Dendritic cell treated with granulocyte-macrophage colony-stimulating factor and Interleukin-4, amounts not matched to agents 40 ng/mL and 50 ng/mL, for 4 days (primary cell): ENCODE measurements around the gene ZP1.

Experiments
- H3K27ac Mint-ChIP-seq: one replicate; pipeline ENCODE4 v1.8.0; 2022; ENCODE audit warnings: mild to moderate bottlenecking, mixed read lengths
- H3K27me3 Mint-ChIP-seq: one replicate; pipeline ENCODE4 v1.8.0; 2022; ENCODE audit warnings: mild to moderate bottlenecking, mixed read lengths
- H3K36me3 Mint-ChIP-seq: one replicate; pipeline ENCODE4 v1.8.0; 2022; ENCODE audit warnings: low read depth, mixed read lengths
- H3K4me1 Mint-ChIP-seq: one replicate; pipeline ENCODE4 v1.8.0; 2022; ENCODE audit warnings: low read depth, mixed read lengths
- H3K4me3 Mint-ChIP-seq: one replicate; pipeline ENCODE4 v1.8.0; 2022; ENCODE audit warnings: mild to moderate bottlenecking, moderate library complexity, mixed read lengths
- H3K9me3 Mint-ChIP-seq: one replicate; pipeline ENCODE4 v1.8.0; 2022; ENCODE audit warnings: mixed read lengths
- intact Hi-C: fragments of 100-400 bp; cut with micrococcal nuclease; formaldehyde crosslinking; loops from one replicate; pipeline ENCODE4 v1.15.0; 2022

ZP1 gene

DNA sequence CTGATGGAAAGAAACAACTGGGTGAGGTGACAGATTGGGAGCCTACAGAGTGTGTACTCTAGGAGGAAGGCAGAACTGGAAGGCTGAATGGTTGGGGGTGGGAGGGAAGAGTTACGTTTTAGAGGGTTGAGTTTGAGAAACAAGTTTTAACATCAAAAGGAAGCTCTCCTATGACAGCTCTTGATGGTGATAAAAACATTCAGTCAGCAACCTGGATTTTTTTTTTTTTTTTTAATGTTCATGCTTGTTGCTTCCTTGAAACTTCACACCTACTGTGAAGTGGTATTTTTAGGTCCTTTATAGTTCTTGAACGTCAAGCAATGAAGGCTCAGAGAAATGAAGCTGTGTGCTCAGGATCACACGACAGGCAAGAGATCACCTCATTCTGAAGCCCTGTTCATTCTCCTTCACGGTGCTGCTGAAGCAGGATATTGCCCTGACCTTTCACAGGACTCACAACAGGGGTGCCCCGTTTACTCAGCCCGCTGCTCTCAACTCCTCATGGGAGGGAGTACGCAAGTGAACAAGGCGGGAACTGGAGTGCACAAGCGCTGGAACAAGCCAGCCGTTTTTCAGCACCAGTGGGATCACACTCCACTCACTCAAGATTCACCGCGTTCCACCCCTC, 45.0 kb downstream of the ZP1 start:
- H3K27ac Mint-ChIP-seq: peak overlapping the region; percentile 91
- peaks cover 17% of the 10 kb centered on the region for H3K9me3 Mint-ChIP-seq
- H3K36me3 Mint-ChIP-seq: peaks cover 24% of the 10 kb centered on the region
- no peaks in the 10 kb centered on the region for H3K27me3 Mint-ChIP-seq
- intact Hi-C loops: loop anchor here (5.0 kb wide), 1 partner anchor 40 kb away; the partner anchor contains the start of gene SLC15A3
- H3K4me3 Mint-ChIP-seq: no peak overlapping the region
- H3K4me1 Mint-ChIP-seq: peaks cover 89% of the 10 kb centered on the region

DNA sequence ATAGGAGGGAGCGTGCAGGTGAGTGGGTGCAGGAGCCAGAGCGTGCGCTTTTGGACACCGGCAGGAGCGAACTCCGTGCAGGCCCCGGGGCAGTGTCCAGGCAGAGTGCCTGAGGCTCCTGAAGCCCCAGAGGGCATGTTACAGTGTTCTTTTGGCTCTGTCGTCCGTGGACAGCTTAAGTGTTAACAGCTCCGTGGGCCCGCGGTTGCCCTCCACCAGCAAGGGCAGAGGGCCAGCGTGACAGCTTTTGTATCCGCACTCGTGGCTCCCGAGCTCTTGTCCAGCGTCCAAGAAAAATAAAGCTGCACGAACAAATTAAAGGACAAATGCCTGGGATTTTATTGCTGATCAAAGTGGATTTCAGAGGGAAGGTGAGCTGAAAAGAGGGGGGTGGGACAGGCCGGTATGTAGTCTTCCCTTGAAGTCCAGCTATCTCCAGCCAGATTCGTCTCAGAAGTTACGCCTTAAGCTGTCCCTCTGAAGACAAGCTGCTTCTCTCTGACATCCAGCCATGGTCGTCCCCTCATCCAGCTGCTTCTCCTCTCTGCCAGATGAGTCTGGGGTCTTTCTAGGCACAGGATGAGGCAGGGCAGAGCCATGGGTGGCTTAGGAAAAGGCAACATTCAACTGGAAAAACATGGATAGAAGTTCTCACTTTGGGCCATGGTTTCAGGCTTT, 45.6 kb downstream of the ZP1 start:
- H3K27me3 Mint-ChIP-seq: no peaks in the 10 kb centered on the region
- intact Hi-C loops: loop anchor here (5.0 kb wide), 1 partner anchor 39 kb away; the partner anchor contains the start of gene SLC15A3

DNA sequence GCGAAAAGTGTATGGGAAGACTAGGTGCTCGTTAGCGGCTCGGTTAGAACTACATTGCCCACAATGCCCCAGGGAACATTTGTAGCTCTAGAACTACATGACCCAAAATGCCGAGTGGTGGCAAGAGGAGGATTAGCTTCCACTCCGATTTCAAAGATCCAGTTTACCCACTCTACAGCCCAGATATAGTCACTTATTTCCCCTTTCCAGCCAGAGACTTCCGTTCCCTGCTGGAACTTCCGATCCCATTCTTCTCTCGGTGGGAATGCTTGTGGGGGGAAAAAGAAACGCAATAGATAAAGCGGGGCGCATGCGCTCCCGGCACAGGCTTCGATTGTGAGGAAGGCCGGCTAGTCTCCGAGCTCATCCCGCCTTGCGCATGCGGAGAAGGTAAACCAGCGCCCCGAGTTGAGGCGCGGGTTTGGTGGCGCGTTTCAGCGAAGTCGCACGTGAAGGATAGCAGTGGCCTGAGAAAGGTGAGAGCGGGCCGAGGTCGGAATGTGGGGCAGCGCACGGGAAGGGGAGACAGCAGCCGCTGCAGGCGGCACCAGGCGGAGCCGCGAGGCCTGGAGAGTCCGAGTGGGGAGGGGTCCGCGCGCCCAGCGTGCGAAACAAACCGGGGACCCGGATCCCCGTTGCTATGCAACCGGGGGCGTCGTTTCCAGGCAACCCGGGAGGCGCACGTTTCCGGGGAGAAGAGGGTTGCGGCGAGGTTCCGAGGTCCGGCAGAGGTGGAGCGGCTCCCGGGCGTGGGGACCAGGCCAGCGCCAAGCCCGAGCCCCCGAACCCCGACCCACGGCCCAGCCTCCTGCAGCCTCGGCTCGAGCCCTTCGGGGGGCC, 46.7 kb downstream of the ZP1 start, which contains the start of gene TMEM109:
Gene TMEM109 (plus strand): TSS at position 366 of the 840 bp plus-strand sequence. CDS start 5,536 bp downstream, outside the sequence.
- intact Hi-C loops: loop anchor here (5.0 kb wide), 1 partner anchor 38 kb away; the partner anchor contains the start of gene SLC15A3
- H3K36me3 Mint-ChIP-seq: peaks cover 18% of the 10 kb centered on the region
- H3K9me3 Mint-ChIP-seq: peaks cover 8% of the 10 kb centered on the region
- peak within 1 kb of the TSS; percentile 100 for H3K4me3 Mint-ChIP-seq
- H3K27ac Mint-ChIP-seq: peak within 1 kb of the TSS; percentile 95
- peaks cover 83% of the 10 kb centered on the region for H3K4me1 Mint-ChIP-seq
- H3K27me3 Mint-ChIP-seq: no peaks in the 10 kb centered on the region

More for the DNA sequence above, 45.6 kb downstream of the ZP1 start:
- Mint-ChIP-seq H3K27ac (peak overlapping the region; percentile 95), H3K4me1 (peaks cover 83% of the 10 kb centered on the region), H3K9me3 (peaks cover 17% of the 10 kb centered on the region), H3K36me3 (peaks cover 24% of the 10 kb centered on the region), H3K4me3 (no peak overlapping the region)

DNA sequence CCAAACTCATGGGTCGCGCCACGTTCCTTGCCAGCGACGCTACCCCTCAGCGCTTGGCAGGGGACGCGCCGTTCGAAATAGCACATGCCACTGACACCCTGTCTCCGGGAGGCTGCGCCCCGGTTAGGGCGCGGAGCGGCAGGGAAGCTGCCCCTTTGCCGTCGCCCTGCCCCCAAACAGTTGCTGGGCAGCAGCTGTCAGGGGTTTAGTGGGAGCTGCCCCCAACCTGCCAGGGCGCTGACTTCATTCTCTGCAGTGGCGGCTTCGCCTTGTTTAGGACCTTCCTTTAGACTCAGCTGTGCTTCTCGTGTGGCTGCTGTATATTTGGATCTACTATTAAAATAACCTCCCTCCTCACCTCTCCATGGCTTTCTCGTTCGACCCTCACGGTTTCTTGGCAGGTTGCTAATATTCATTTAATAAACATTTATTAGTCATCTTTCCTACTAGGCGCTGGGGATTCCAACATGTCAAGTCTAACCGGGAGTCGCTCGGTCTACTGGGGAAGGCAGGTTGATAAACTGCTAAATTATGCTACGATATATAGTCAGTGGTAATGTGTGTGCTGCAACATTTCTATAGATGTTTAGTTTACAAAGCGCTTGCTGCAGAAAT, 47.4 kb downstream of the ZP1 start:
- Mint-ChIP-seq H3K9me3 (peaks cover 2% of the 10 kb centered on the region), H3K4me1 (peaks cover 82% of the 10 kb centered on the region), H3K27me3 (no peaks in the 10 kb centered on the region), H3K4me3 (peak overlapping the region; percentile 100), H3K36me3 (peaks cover 16% of the 10 kb centered on the region), H3K27ac (peak overlapping the region; percentile 95)
- intact Hi-C loops: loop anchor here (5.0 kb wide), 1 partner anchor 38 kb away; the partner anchor contains the start of gene SLC15A3

DNA sequence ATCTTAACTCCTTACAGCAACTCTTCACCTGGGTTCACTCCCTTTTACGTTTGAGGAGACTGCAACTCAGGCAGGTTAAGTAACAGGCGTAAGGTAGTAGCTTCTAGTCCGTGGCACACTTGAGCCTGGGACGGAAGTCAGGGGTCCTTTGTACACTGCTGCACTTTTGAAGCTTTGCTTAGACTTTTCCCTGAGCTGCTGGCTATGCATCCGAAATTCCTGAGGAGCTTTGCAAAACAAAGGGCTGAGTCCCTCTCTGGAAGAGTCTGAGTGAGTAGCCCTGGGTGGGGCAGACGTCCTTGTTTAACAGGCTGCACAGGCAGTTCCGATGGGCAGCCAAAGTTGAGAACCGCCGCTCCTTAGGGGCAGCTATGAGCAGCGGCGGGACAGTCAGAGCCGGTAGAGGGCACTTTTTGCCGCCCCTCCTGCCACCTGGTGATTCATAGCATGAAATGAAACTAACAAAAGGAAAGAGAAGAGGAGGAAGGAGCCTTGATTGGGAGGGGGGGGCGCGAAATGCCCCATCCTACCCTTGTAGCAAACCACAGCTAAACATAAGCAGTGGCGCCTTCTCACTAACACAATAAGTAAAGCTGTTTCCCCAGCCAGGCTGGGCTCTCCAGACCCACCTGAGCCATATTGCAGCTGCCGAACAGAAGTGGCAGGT, 48.0 kb downstream of the ZP1 start:
- Mint-ChIP-seq H3K36me3 (peaks cover 23% of the 10 kb centered on the region), H3K27me3 (no peaks in the 10 kb centered on the region), H3K4me1 (peaks cover 80% of the 10 kb centered on the region), H3K9me3 (no peaks in the 10 kb centered on the region), H3K4me3 (peak overlapping the region; percentile 100), H3K27ac (peak overlapping the region; percentile 95)
- intact Hi-C loops: no loop called here

DNA sequence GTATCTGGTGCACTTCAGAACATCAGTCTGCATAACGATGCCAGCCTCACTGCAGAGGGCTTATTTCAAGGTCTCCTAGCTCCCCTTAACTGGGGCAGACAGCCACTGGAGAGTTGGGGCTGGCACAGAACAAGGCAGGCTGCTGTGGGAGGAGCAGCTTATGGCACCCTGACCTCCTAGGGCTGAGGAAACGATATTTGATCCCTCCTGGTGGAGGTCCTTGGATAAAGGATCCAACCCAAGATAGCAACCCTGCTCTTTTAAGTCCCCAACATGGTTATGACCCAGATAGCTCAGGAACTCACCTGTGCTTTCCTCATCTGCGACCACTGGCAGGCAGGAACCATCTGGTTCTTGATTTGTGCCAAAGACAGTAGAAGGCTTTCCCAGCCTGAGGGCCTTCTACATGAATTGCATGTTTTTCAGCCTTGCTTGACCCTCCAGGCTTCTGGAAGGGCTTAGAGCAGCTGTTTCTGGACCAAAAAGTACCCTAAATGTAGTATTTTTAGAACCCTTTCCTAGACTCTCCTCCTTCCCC, 49.4 kb downstream of the ZP1 start:
- Mint-ChIP-seq H3K4me1 (peaks cover 67% of the 10 kb centered on the region), H3K4me3 (no peak overlapping the region), H3K36me3 (peaks cover 36% of the 10 kb centered on the region), H3K27me3 (peaks cover 2% of the 10 kb centered on the region), H3K9me3 (no peaks in the 10 kb centered on the region), H3K27ac (no peak overlapping the region)
- intact Hi-C loops: no loop called here

DNA sequence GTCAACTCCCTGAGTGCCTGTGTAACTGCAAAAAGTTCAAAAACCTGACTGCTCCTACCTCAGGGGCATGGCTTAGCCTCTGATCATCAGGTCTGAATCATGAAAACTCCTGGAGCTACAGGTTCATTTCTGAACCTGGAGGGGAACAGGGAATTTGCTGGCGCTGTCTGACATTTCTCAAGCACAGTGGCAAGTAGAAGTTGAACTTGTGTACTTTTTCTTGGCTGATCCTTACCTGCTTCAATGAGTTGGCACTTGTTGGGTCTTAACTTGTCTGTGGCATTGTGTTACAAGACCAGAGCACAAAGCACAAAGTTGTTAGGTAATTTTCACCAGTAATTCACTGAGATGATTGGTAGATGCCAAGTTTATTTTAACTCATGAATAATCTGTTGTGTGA, 49.9 kb downstream of the ZP1 start:
- Mint-ChIP-seq H3K4me3 (no peak overlapping the region), H3K4me1 (peaks cover 61% of the 10 kb centered on the region), H3K9me3 (no peaks in the 10 kb centered on the region), H3K27me3 (peaks cover 4% of the 10 kb centered on the region), H3K36me3 (peaks cover 42% of the 10 kb centered on the region), H3K27ac (no peak overlapping the region)
- intact Hi-C loops: no loop called here

DNA sequence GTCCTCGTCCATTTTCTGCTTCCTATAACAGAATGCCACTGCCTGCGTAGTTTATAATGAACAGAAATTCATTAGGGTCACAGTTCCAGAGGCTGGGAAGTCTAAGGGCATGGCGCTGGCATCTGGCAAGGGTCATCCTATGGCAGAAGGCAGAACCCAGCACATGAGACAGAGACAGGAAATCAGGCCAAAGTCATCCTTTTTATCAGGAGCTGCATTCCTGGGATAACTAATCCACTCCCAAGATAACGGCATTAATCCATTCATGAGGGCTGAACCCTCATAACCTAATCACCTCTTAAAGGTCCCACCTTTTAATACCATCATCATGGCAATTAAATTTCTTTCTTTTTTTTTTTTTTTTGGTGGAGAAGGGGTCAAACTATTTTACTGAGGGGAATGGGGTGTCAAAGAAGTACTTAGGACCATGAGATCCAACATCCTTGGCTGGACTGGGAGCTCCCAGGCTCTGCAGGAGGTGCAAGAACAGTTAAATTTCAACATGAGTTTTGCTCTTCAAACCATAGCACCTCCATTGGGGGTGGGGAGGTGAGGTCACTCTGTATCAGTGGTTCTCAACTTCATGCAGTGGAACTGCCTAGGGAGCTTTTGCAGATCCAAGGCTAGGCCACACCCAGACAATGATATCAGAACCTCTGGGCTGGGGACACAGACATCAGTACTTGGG, 51.1 kb downstream of the ZP1 start:
- intact Hi-C loops: no loop called here
- peak overlapping the region; percentile 39 for H3K27ac Mint-ChIP-seq
- H3K4me3 Mint-ChIP-seq: no peak overlapping the region
- H3K27me3 Mint-ChIP-seq: peaks cover 11% of the 10 kb centered on the region
- H3K36me3 Mint-ChIP-seq: peaks cover 53% of the 10 kb centered on the region
- peaks cover 53% of the 10 kb centered on the region for H3K4me1 Mint-ChIP-seq
- H3K9me3 Mint-ChIP-seq: no peaks in the 10 kb centered on the region

DNA sequence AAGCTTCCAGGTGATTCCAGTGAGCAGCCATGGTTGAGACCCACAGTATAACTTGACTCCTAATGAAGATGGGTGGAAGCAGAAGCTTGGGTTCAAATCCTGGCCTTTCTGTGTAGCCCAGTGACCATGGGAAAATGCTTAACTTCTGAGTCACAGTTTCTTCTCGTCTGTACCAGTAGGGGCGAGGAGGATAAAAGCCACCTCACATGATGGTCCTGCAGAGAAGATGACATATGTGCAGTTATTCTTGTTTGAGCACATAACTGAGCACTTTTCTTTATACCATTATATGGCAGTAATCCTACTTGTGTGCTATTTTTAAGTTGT, 51.6 kb downstream of the ZP1 start:
- Mint-ChIP-seq H3K4me1 (peaks cover 49% of the 10 kb centered on the region), H3K9me3 (no peaks in the 10 kb centered on the region)

DNA sequence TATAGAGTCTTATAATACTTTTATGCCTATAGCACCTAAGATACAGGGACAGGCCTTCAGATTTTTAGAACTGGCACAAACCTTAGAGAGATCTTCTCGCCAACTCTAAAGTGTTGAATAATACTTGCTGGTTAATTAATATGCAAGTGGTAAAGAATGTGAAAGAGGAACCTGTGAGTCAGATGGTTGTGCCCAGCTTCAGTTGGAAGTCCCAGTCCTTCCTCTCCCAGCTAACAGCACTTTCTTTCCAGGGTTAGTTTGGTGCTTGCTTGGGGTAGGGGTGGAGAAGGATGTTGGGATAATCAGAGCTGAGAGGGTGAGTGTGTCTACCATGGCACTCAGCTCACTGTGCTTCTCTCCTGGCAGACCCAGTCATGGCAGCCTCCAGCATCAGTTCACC, 52.0 kb downstream of the ZP1 start:
- Mint-ChIP-seq H3K4me1 (peaks cover 49% of the 10 kb centered on the region), H3K4me3 (peak overlapping the region; percentile 20), H3K36me3 (peaks cover 48% of the 10 kb centered on the region), H3K27me3 (peaks cover 20% of the 10 kb centered on the region), H3K27ac (peak overlapping the region; percentile 39), H3K9me3 (no peaks in the 10 kb centered on the region)
- intact Hi-C loops: no loop called here

More for the DNA sequence above, 51.6 kb downstream of the ZP1 start:
- Mint-ChIP-seq H3K27ac (peak overlapping the region; percentile 39), H3K27me3 (peaks cover 16% of the 10 kb centered on the region), H3K36me3 (peaks cover 52% of the 10 kb centered on the region), H3K4me3 (no peak overlapping the region)
- intact Hi-C loops: no loop called here

DNA sequence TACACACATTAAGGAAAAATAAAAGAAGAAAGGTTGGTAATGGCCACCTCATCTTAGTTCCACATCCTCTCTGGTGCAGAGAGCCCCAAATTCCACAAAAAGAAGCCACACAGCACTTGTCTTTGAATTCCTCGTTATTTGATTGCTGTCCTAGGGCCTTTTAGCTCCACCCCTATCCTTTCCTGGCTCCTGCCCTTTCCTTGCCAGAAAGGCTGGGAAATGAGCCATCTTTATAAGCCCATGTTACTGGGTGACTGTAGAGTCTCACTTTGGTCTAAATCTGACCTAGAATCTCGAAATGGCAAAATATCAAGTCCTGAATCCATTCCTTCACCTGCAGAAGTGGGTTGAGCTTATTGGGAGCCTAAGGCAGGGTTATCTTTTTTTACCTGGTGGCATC, 52.6 kb downstream of the ZP1 start:
- H3K9me3 Mint-ChIP-seq: no peaks in the 10 kb centered on the region
- H3K4me1 Mint-ChIP-seq: peaks cover 51% of the 10 kb centered on the region
- H3K27me3 Mint-ChIP-seq: peaks cover 24% of the 10 kb centered on the region
- H3K4me3 Mint-ChIP-seq: peak overlapping the region; percentile 13
- peak overlapping the region; percentile 39 for H3K27ac Mint-ChIP-seq
- intact Hi-C loops: no loop called here
- H3K36me3 Mint-ChIP-seq: peaks cover 47% of the 10 kb centered on the region

DNA sequence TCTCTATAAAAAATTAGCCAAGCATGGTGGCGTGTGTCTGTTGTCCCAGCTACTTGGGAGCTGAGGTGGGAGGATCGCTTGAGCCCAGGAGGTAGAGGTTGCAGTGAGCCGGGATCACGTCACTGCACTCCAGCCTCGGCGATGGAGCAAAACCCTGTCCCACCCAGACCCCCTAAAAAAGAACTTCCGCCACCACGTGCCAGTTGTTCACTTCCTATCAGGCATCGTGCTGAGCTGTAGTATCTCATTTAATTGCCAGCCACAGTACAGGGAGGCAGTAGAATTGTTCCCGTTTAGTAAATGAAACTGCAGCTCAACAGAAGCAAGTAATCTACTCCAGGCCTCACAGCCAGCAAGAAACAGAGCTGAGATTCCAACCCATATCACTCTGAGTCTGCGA, 53.9 kb downstream of the ZP1 start:
- Mint-ChIP-seq H3K4me3 (no peak overlapping the region), H3K36me3 (peaks cover 43% of the 10 kb centered on the region), H3K27ac (no peak overlapping the region), H3K9me3 (no peaks in the 10 kb centered on the region), H3K27me3 (peaks cover 36% of the 10 kb centered on the region), H3K4me1 (peaks cover 52% of the 10 kb centered on the region)
- intact Hi-C loops: no loop called here
